ENCODE measurements around the gene OXNAD1. TPM values are rescaled to one million over a fixed set of nuclear protein-coding genes. Genes with fewer than 3 reads are reported as not detected.

Gene OXNAD1
- total RNA-seq, 1 experiment from 2014 or later = 12.1 TPM

DNA sequence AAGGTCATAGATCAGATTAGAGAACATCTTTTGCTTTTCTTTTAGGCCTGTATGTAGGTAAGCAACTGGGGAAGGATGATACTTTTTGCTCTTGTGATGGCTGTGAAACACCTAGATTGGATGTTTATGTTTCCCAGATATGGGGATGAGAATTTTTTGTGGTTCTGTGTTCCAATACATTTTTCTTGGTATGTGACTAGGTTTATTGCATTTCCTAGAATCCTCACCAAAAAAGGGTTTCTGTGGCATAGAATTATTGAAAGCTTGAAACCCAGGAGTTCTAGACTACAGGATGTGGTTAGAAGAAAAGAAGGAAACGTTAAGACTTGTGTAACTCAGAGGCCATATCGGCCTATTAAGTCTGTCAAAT is 25.8 kb downstream of the OXNAD1 start:
- Histone ChIP-seq H3K4me1 (ENCODE audit: control insufficient read depth in 1 of 2, insufficient read depth in 2 of 2, low read length in 2 of 2) (no peaks in the 10 kb centered on the region), H3K79me2 (ENCODE audit: insufficient read depth, low read length) (peaks cover 4% of the 10 kb centered on the region; the same call in 1 of the 2 replicates), H3K36me3 (ENCODE audit: control insufficient read depth in 1 of 2, insufficient read depth in 2 of 2, low read length in 2 of 2) (no peaks in the 10 kb centered on the region; a peak in 3 of 4 replicates), H3K4me3 (replicated peaks in 1 of 2; ENCODE audit: low read depth in 1 of 2, low read length in 2 of 2) (no peak overlapping the region), H3K9me3 (ENCODE audit: control insufficient read depth in 1 of 2, insufficient read depth in 1 of 2, low read depth in 1 of 2, low read length in 2 of 2) (no peaks in the 10 kb centered on the region), H3K27ac (ENCODE audit: low read depth, low read length) (no peak overlapping the region), H3K4me2 (ENCODE audit: low read length) (no peak overlapping the region), H3K9me2 (ENCODE audit: insufficient read depth) (no peaks in the 10 kb centered on the region), H3K27me3 (ENCODE audit: insufficient read depth, low read length) (no peaks in the 10 kb centered on the region), H4K20me1 (ENCODE audit: insufficient read depth) (no peaks in the 10 kb centered on the region), H2AFZ (ENCODE audit: low read depth, low read length, poor library complexity, severe bottlenecking) (no peak overlapping the region), H3K9ac (ENCODE audit: low read length) (no peak overlapping the region)
- ChIA-PET POLR2A (interaction anchor here (0.9 kb wide), 1 partner anchor 261 kb away, joined by 3 read pairs; no protein-coding TSS in a partner anchor), CTCF (interaction anchor here (0.5 to 1.7 kb wide), 24 partner anchors 10 to 308 kb away, joined by 3 to 38 read pairs (median 4); no protein-coding TSS in a partner anchor), RAD21 (ENCODE audit: low non-redundant PET in 1 of 2, low total read pairs in 2 of 2, uncharacterized antibody in 2 of 2, unreplicated experiment in 2 of 2) (interaction anchor here (1.0 to 1.1 kb wide), 3 partner anchors 226 to 260 kb away, joined by 4 to 9 read pairs (median 4); no protein-coding TSS in a partner anchor)
- ATAC-seq = no peak
- no peak for DNase-seq (ENCODE audit: low read depth, low spot score)
- intact Hi-C loops (cut with micrococcal nuclease) = loop anchor here (1.0 kb wide), 4 partner anchors 28 to 942 kb away; no protein-coding TSS in a partner anchor
- no TSS peak for BruUV-seq (replicated peaks)
- TF ChIP-seq ELF1 (IDR thresholded peaks at IDR 0.05; ENCODE audit: borderline replicate concordance, low read depth) = no peak
- no peak for TF ChIP-seq SRF (IDR thresholded peaks at IDR 0.05; ENCODE audit: low read depth)

DNA sequence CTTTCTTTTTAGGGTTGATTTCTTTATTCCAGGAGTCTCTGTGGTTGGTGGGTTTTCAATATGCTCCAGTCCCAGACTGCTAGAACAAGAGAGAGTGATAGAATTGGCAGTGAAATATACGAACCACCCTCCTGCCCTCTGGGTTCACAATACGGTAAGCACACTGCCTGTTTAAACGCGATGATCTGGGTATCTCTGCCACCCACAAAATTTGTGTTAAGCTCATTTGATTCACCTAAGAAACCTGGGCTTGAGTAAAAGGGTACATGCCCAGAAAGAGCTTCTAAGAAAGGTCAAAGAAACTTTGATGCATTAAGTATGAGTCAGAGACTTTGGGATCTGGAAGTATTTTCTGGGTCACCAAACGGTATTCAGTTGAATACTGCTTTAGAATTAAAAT is 29.8 kb downstream of the OXNAD1 start:
- POLR2A ChIA-PET = no interaction called here
- DNase-seq (ENCODE audit: low read depth, low spot score) (no peak), ATAC-seq (no peak)
- H3K9ac ChIP-seq (ENCODE audit: low read length) = no peak overlapping the region
- CTCF ChIA-PET = interaction anchor here (1.1 kb wide), 1 partner anchor 9 kb away, joined by 3 read pairs; no protein-coding TSS in a partner anchor
- H3K27ac ChIP-seq (ENCODE audit: low read depth, low read length) = no peak overlapping the region
- H3K36me3 ChIP-seq (ENCODE audit: control insufficient read depth in 1 of 2, insufficient read depth in 2 of 2, low read length in 2 of 2) = peaks cover 0 to 3% of the 10 kb centered on the region in 2 experiments; a peak in 2 of 4 replicates
- intact Hi-C loops (cut with micrococcal nuclease) = no loop called here
- RAD21 ChIA-PET (ENCODE audit: low non-redundant PET in 1 of 2, low total read pairs in 2 of 2, uncharacterized antibody in 2 of 2, unreplicated experiment in 2 of 2) = no interaction called here
- no peaks in the 10 kb centered on the region for H3K4me1 ChIP-seq (ENCODE audit: control insufficient read depth in 1 of 2, insufficient read depth in 2 of 2, low read length in 2 of 2)
- H3K4me2 ChIP-seq (ENCODE audit: low read length) = no peak overlapping the region
- H3K79me2 ChIP-seq (ENCODE audit: insufficient read depth, low read length) = peaks cover 4% of the 10 kb centered on the region; the same call in 1 of the 2 replicates
- no peak overlapping the region for H2AFZ ChIP-seq (ENCODE audit: low read depth, low read length, poor library complexity, severe bottlenecking)
- no peak overlapping the region for H3K4me3 ChIP-seq (replicated peaks in 1 of 2; ENCODE audit: low read depth in 1 of 2, low read length in 2 of 2)
- H4K20me1 ChIP-seq (ENCODE audit: insufficient read depth) = no peaks in the 10 kb centered on the region
- TF ChIP-seq CBX3 (IDR thresholded peaks at IDR 0.05; ENCODE audit: low read depth) (no peak), JUND (IDR thresholded peaks at IDR 0.05) (no peak), POLR2A (IDR thresholded peaks at IDR 0.05; ENCODE audit: borderline replicate concordance, extremely low read depth, insufficient read depth, insufficient read length) (no peak), SP1 (IDR thresholded peaks at IDR 0.05; ENCODE audit: low read depth) (no peak), EZH2 (IDR thresholded peaks at IDR 0.05) (no peak), POLR2AphosphoS5 (IDR thresholded peaks at IDR 0.05; ENCODE audit: low read depth, low read length) (no peak), MAX (IDR thresholded peaks at IDR 0.05) (no peak), YY1 (IDR thresholded peaks at IDR 0.05; ENCODE audit: extremely low read depth, insufficient replicate concordance, low read depth, low read length) (no peak)
- H3K27me3 ChIP-seq (ENCODE audit: insufficient read depth, low read length) = no peaks in the 10 kb centered on the region
- no peaks in the 10 kb centered on the region; a peak in 1 of 4 replicates for H3K9me3 ChIP-seq (ENCODE audit: control insufficient read depth in 1 of 2, insufficient read depth in 1 of 2, low read depth in 1 of 2, low read length in 2 of 2)
- H3K9me2 ChIP-seq (ENCODE audit: insufficient read depth) = no peaks in the 10 kb centered on the region
- BruUV-seq (replicated peaks) = no TSS peak

All from HCT116 (cell line).